HG03378 (cell line): ENCODE measurements around the gene TRMT112.
A peak's percentile ranks its signal among the peaks of the same experiment; 100 is the strongest.
"Not testable (repeated sequence)": the region's sequence is repeated elsewhere in the genome, so short reads cannot be mapped to it uniquely, and the experiment has no call there.

ENCODE experiments used
- ATAC-seq: cut with Tn5 transposase; IDR thresholded peaks from one replicate; pipeline ENCODE4 v1.9.1; 2021; ENCODE audit warnings: mild to moderate bottlenecking, moderate library complexity; ENCODE audit not compliant: unreplicated experiment

Gene TRMT112

GRCh38 chr11:64331569-64332371 is 14.4 kb upstream of the TRMT112 start:
- ATAC-seq: no peak

DNA sequence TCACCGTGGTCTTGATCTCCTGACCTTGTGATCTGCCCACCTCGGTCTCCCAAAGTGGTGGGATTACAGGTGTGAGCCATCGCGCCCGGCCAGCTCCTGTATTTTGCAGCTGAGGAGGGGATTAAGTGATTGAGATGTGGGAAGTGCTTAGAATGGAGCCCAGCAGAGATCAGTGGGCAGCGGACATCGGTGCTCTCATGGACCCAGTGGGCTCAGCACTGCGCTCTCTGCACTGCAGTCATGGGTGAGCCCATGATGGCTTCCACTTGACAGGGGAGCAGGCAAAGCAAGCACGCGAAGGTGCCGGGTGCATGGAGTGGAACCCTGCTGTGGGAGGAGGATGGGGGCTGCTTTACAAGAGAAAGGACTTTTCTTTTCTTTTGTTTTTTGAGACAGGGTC is 13.5 kb upstream of the TRMT112 start:
- ATAC-seq: no peak

DNA sequence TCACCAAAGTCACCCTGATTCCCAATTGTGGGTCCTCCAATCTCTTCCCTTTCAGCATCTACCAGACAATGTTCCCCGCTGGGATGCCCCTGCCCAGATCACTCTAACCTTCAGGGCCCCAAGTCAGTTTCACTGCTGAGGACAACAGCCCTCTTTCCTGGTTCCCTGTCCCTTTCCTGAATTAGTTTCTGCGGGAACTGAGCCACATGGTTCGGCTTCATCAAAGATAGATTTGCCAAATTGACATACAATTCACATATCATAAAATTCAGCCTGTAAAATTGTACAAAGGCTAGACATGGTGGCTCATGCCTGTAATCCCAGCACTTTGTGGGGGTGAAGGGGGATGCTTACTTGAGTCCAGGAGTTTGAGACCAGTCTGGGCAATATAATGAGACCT is 10.6 kb upstream of the TRMT112 start:
- ATAC-seq: no peak

DNA sequence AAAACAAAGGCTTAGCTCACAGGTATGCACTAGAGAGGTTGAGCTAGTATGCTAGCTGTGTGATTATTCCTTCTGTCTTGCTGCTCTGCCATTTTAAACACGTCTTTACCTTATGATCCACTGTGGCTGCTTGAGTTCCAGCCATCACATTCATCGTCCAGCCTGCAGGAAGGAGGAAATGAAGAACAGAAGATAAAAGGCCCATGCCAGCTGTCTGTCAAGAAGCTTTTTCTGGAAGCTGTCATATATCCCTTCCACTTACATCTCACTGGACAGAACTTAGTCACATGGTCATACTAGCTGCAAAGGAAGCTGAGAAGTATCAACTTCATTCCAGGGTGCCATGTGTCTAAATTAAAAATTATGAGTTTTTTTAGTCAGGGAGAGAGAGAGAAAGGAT is 10.0 kb upstream of the TRMT112 start:
- no peak for ATAC-seq

DNA sequence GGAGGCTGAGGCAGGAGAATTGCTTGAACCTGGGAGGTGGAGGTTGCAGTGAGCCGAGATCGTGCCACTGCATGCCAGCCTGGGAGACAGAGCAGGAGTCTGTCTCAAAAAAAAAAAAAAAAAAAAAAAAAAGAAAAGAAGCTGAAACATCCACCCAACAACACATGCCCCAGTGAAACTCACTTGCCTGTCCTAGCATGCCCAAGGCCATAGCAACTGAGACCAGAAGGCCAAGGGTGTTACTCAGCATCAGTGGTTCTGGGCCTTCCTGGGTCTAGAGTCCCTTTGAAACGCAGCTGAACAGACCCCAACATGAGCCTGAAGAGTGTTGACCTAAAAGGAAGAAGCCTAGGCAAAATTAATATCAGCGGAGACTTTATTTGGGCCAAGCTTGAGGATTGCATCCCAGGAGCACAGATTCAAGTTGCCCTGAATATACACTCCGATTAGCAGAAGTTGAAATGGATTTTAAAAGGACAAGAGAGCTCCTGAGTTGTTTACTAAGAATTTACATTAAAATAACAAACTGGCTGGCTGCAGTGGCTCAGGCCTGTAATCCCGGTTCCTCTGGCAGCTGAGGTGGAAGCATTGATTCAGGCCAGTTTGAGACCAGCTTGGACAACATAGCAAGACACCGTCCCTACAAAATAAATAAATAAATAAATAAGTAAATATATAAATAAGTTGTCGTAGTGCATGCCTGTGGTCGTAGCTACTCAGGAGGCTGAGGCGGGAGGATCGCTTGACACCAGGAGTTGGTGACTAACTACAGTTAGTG is 7.5 kb upstream of the TRMT112 start:
- ATAC-seq: no peak

GRCh38 chr11:64323984-64324383 is 6.6 kb upstream of the TRMT112 start:
- not testable (repeated sequence) for ATAC-seq

GRCh38 chr11:64323373-64323772 is 6.0 kb upstream of the TRMT112 start:
- no peak for ATAC-seq

DNA sequence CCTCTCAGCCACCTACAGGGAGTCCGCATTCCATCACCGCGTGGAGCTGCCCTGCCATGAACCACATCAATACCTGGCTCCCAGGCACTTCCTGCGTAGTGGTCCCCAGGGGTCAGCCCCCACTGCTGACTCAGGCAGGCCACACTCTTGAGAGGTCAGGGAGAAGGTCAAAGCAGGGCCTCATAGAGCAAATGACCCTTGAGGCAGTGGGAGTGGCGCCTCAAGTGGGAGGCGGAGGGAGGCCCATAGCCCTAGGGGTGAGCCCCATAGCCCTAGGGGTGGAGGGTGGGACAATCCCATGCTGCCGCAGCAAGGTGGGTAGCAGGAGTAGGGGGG is 5.5 kb upstream of the TRMT112 start:
- no peak for ATAC-seq

GRCh38 chr11:64321533-64321932 is 4.2 kb upstream of the TRMT112 start:
- no peak for ATAC-seq

DNA sequence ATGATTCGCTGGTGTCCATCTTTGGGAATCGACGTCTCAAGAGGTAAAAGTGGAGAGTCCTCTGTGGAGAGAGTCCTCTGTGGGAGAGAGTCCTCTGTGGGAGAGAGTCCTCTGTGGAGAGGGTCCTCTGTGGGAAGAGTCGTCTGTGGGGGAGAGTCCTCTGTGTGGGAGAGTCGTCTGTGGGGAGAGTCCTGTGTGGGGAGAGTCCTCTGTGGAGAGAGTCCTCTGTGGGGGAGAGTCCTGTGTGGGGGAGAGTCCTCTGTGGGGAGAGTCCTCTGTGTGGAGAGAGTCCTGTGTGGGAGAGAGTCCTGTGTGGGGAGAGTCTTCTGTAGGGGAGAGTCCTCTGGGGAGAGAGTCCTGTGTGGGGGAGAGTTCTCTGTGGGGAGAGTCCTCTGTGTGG is 3.7 kb upstream of the TRMT112 start:
- no peak for ATAC-seq

GRCh38 chr11:64320556-64320955 is 3.2 kb upstream of the TRMT112 start:
- no peak for ATAC-seq

- no peak for ATAC-seq
These were observed 1.7 kb upstream of the TRMT112 start for GRCh38 chr11:64318766-64319761.

DNA sequence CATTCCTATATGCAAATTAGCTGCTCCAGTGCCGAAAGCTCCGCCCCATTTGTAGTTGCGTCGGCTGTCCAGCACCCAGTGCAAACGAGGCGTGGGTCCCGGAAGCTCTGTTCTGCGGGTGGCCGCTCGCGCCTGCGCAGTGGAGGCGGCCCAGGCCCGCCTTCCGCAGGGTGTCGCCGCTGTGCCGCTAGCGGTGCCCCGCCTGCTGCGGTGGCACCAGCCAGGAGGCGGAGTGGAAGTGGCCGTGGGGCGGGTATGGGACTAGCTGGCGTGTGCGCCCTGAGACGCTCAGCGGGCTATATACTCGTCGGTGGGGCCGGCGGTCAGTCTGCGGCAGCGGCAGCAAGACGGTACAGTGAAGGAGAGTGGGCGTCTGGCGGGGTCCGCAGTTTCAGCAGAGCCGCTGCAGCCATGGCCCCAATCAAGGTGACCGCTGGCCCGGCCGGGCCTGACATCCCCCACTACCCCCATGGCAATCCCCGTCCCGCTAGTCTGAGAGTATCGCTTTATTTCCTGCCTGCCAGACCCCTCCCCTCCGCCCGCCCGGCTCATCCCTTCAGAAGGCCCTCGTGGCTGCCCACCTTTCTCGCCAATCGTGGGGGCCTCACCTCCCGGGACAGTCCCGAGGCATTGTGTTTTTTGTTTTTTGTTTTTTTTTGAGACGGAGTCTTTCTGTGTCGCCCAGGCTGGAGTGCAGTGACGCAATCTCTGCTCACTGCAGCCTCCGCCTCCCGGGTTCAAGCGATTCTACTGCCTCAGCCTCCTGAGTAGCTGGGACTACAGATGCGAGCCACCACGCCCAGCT is 804 bp upstream of the TRMT112 start, which contains the start of gene PRDX5:
Gene PRDX5 (plus strand): TSS at position 161 of the 805 bp plus-strand sequence. CDS start 95 bp downstream, at position 256.
- peak; percentile 54 for ATAC-seq

- ATAC-seq: peak; percentile 2
These were observed 561 bp downstream of the TRMT112 start for GRCh38 chr11:64316672-64317324.

DNA sequence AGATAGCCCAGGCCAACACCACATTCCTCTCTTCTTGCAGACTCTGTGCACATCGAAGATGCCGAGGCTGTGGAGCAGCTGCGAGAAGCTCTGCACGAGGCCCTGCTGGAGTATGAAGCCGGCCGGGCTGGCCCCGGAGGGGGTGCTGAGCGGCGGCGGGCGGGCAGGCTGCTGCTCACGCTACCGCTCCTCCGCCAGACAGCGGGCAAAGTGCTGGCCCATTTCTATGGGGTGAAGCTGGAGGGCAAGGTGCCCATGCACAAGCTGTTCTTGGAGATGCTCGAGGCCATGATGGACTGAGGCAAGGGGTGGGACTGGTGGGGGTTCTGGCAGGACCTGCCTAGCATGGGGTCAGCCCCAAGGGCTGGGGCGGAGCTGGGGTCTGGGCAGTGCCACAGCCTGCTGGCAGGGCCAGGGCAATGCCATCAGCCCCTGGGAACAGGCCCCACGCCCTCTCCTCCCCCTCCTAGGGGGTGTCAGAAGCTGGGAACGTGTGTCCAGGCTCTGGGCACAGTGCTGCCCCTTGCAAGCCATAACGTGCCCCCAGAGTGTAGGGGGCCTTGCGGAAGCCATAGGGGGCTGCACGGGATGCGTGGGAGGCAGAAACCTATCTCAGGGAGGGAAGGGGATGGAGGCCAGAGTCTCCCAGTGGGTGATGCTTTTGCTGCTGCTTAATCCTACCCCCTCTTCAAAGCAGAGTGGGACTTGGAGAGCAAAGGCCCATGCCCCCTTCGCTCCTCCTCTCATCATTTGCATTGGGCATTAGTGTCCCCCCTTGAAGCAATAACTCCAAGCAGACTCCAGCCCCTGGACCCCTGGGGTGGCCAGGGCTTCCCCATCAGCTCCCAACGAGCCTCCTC is 1.5 kb downstream of the TRMT112 start:
- ATAC-seq: not testable (repeated sequence)

DNA sequence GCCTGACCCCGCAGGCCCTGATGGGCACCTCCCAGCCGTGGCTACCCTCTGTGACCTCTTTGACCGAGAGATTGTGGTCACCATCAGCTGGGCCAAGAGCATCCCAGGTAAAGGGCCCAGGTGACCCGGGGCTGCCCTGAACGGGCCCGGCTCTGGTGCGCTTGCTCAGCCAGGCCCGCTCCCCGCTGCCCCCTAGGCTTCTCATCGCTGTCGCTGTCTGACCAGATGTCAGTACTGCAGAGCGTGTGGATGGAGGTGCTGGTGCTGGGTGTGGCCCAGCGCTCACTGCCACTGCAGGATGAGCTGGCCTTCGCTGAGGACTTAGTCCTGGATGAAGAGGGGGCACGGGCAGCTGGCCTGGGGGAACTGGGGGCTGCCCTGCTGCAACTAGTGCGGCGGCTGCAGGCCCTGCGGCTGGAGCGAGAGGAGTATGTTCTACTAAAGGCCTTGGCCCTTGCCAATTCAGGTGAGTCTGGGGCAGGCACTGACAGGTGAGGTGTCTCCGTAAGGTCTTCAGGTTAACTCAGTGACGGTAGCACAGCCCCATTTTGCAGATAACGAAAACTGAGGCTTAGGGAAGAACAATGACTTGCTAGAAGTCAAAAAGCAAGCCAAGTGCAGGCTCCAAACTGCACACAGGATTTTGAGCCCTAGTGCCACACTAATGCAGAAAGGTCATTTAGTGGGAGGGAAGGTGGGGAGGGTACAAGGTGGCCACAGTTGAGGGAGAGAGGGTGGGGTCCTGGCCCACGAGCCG is 2.4 kb downstream of the TRMT112 start:
- ATAC-seq: no peak

- ATAC-seq: no peak
These were observed 3.1 kb downstream of the TRMT112 start for GRCh38 chr11:64314146-64314804.
